Loucy (cell line): ENCODE results near the gene SLC12A1.

Experiments
- H2AFZ ChIP-seq: fragments of 200-600 bp; sonication (generic); 2 replicates; pipeline ENCODE4 v1.6.0; 2016; ENCODE audit warnings: antibody characterized with exemption, mild to moderate bottlenecking, low read length, moderate library complexity
- H3F3A ChIP-seq: fragments of 200-600 bp; 2 replicates; pipeline ENCODE4 v1.6.0; 2016; ENCODE audit warnings: antibody characterized with exemption, low read depth, mild to moderate bottlenecking
- H3K27me3 ChIP-seq: fragments of 200-600 bp; sonication (generic); 2 replicates; pipeline ENCODE4 v1.6.1; 2014; ENCODE audit warnings: low read length, mild to moderate bottlenecking; ENCODE audit not compliant: insufficient read depth, poor library complexity, severe bottlenecking
- H3K36me3 ChIP-seq: fragments of 200-600 bp; sonication (generic); 2 replicates; pipeline ENCODE4 v1.6.1; 2016; ENCODE audit warnings: low read length; ENCODE audit not compliant: insufficient read depth
- H3K4me1 ChIP-seq: fragments of 200-600 bp; sonication (generic); 2 replicates; pipeline ENCODE4 v1.5.1; 2014; ENCODE audit warnings: low read length, mild to moderate bottlenecking; ENCODE audit not compliant: insufficient read depth, poor library complexity, severe bottlenecking
- H3K4me2 ChIP-seq: fragments of 200-600 bp; sonication (generic); 2 replicates; pipeline ENCODE4 v1.6.0; 2014; ENCODE audit warnings: antibody characterized with exemption, low read length, low read depth, mild to moderate bottlenecking; ENCODE audit not compliant: poor library complexity, severe bottlenecking
- H3K4me3 ChIP-seq: fragments of 200-600 bp; sonication (generic); 2 replicates; pipeline ENCODE4 v1.5.1; 2014; ENCODE audit warnings: low read length, mild to moderate bottlenecking, mixed read lengths; ENCODE audit not compliant: poor library complexity, severe bottlenecking
- H3K79me2 ChIP-seq: fragments of 200-600 bp; sonication (generic); 2 replicates; pipeline ENCODE4 v1.6.1; 2014; ENCODE audit warnings: low read length; ENCODE audit not compliant: insufficient read depth
- H3K9ac ChIP-seq: fragments of 200-600 bp; sonication (generic); 2 replicates; pipeline ENCODE4 v1.6.0; 2014; ENCODE audit warnings: mild to moderate bottlenecking, low read depth, low read length, moderate library complexity; ENCODE audit not compliant: poor library complexity, severe bottlenecking
- H3K9me2 ChIP-seq: fragments of 200-600 bp; sonication (generic); replicated peaks from 2 replicates; pipeline ENCODE4 v1.6.1; 2016; ENCODE audit warnings: low read depth, low read length, mixed read lengths
- H3K9me3 ChIP-seq: fragments of 200-600 bp; sonication (generic); 2 replicates; pipeline ENCODE4 v1.6.1; 2014; ENCODE audit warnings: mild to moderate bottlenecking, antibody characterized with exemption, low read length, low read depth; ENCODE audit not compliant: insufficient read depth
- H4K20me1 ChIP-seq: fragments of 200-600 bp; sonication (generic); 2 replicates; pipeline ENCODE4 v1.6.0; 2014; ENCODE audit warnings: antibody characterized with exemption, low read length, mild to moderate bottlenecking; ENCODE audit not compliant: insufficient read depth, poor library complexity, severe bottlenecking
- CTCF ChIP-seq: fragments of 200-600 bp; sonication (generic); conservative IDR thresholded peaks from 2 replicates; pipeline ENCODE4 v1.5.1; 2014; ENCODE audit warnings: mild to moderate bottlenecking, antibody characterized with exemption, low read length
- EZH2phosphoT487 ChIP-seq: fragments of 200-600 bp; IDR thresholded peaks from 2 replicates; pipeline ENCODE4 v1.6.1; 2018; ENCODE audit warnings: antibody characterized with exemption, mild to moderate bottlenecking, moderate library complexity, borderline replicate concordance

The SLC12A1 gene

GRCh38 chr15:48190932-48191573, 15.0 kb upstream of the SLC12A1 start:
- Histone ChIP-seq H3K79me2 (no peaks in the 10 kb centered on the region), H3K4me3 (no peak overlapping the region), H3K27me3 (no peaks in the 10 kb centered on the region), H3K4me2 (no peak overlapping the region), H3F3A (no peaks in the 10 kb centered on the region), H4K20me1 (no peaks in the 10 kb centered on the region), H3K36me3 (no peaks in the 10 kb centered on the region), H2AFZ (no peak overlapping the region), H3K9me2 (no peaks in the 10 kb centered on the region; the same call in 1 of the 2 replicates), H3K9me3 (no peaks in the 10 kb centered on the region), H3K9ac (no peak overlapping the region), H3K4me1 (no peaks in the 10 kb centered on the region)
- TF ChIP-seq CTCF (no peak), EZH2phosphoT487 (no peak)

GRCh38 chr15:48191574-48192225, 14.4 kb upstream of the SLC12A1 start, which contains the start of gene CTXN2:
Gene CTXN2 (plus strand): TSS chr15:48191665. CDS start chr15:48201301, 9,636 bp downstream.
- Histone ChIP-seq H3K4me2 (no peak within 1 kb of the TSS), H2AFZ (no peak within 1 kb of the TSS), H3K27me3 (no peaks in the 10 kb centered on the region)

GRCh38 chr15:48202068-48202467, 4.0 kb upstream of the SLC12A1 start:
- Histone ChIP-seq H3K9me2 (0 out of 2 replicates have a peak, but pooled peaks cover 4% of the 10 kb centered on the region), H3K4me2 (no peak overlapping the region), H3K27me3 (no peaks in the 10 kb centered on the region), H3K9me3 (no peaks in the 10 kb centered on the region), H3F3A (no peaks in the 10 kb centered on the region), H3K9ac (no peak overlapping the region), H2AFZ (no peak overlapping the region), H3K4me1 (no peaks in the 10 kb centered on the region), H3K36me3 (no peaks in the 10 kb centered on the region), H3K79me2 (no peaks in the 10 kb centered on the region), H3K4me3 (no peak overlapping the region), H4K20me1 (no peaks in the 10 kb centered on the region)
- TF ChIP-seq EZH2phosphoT487 (no peak), CTCF (no peak)

More at GRCh38 chr15:48191574-48192225, 14.4 kb upstream of the SLC12A1 start, which contains the start of gene CTXN2:
- Histone ChIP-seq H3K9me2 (no peaks in the 10 kb centered on the region; the same call in 1 of the 2 replicates), H3K36me3 (no peaks in the 10 kb centered on the region), H3K9me3 (no peaks in the 10 kb centered on the region), H3K4me1 (no peaks in the 10 kb centered on the region), H3K9ac (no peak within 1 kb of the TSS), H3K4me3 (no peak within 1 kb of the TSS), H3K79me2 (no peaks in the 10 kb centered on the region), H3F3A (no peaks in the 10 kb centered on the region), H4K20me1 (no peaks in the 10 kb centered on the region)
- TF ChIP-seq EZH2phosphoT487, result no peak
- no peak for TF ChIP-seq CTCF
